GM11168 (cell line): Measurements from ENCODE around the gene LRRC59.

Experiments used
- in situ Hi-C: fragments of 300-500 bp; cut with MboI; formaldehyde crosslinking; loops from one replicate; pipeline ENCODE4 v1.12.0; 2022; ENCODE audit warnings: low sequenced_read_pairs; ENCODE audit not compliant: unreplicated experiment

The LRRC59 gene

GRCh38 chr17:50389534-50389933 is 7.8 kb downstream of the LRRC59 start:
- in situ Hi-C loops: no loop called here

GRCh38 chr17:50388728-50389127 is 8.6 kb downstream of the LRRC59 start:
- in situ Hi-C loops: no loop called here

GRCh38 chr17:50386510-50386909 is 10.8 kb downstream of the LRRC59 start:
- in situ Hi-C loops: no loop called here

GRCh38 chr17:50382931-50383330 is 14.4 kb downstream of the LRRC59 start:
- in situ Hi-C loops: no loop called here

- in situ Hi-C loops: no loop called here
Measured at GRCh38 chr17:50381920-50382319, 15.4 kb downstream of the LRRC59 start.

GRCh38 chr17:50381260-50381815 is 16.0 kb downstream of the LRRC59 start:
- in situ Hi-C loops: no loop called here

GRCh38 chr17:50380369-50381259 is 16.7 kb downstream of the LRRC59 start:
- in situ Hi-C loops: no loop called here

- in situ Hi-C loops: no loop called here
Measured at GRCh38 chr17:50379351-50380132, 17.8 kb downstream of the LRRC59 start.

- in situ Hi-C loops: no loop called here
Measured at GRCh38 chr17:50375858-50376538, 21.3 kb downstream of the LRRC59 start.

- in situ Hi-C loops: no loop called here
Measured at GRCh38 chr17:50373705-50374104, 23.6 kb downstream of the LRRC59 start.

GRCh38 chr17:50372758-50373556 is 24.4 kb downstream of the LRRC59 start, which contains the start of the genes EME1 and MRPL27:
EME1 (plus strand) TSS chr17:50373229; CDS start chr17:50375209, 1,980 bp downstream.
MRPL27 (minus strand) TSS chr17:50373184; CDS start chr17:50373170, 14 bp downstream.
- in situ Hi-C loops: no loop called here

GRCh38 chr17:50372222-50372757 is 25.0 kb downstream of the LRRC59 start:
- in situ Hi-C loops: no loop called here

GRCh38 chr17:50371526-50371925 is 25.8 kb downstream of the LRRC59 start:
- in situ Hi-C loops: no loop called here

GRCh38 chr17:50370052-50370451 is 27.3 kb downstream of the LRRC59 start:
- in situ Hi-C loops: no loop called here

GRCh38 chr17:50367401-50367800 is 29.9 kb downstream of the LRRC59 start:
- in situ Hi-C loops: no loop called here

GRCh38 chr17:50365649-50366393 is 31.5 kb downstream of the LRRC59 start:
- in situ Hi-C loops: no loop called here

- in situ Hi-C loops: no loop called here
Measured at GRCh38 chr17:50365165-50365564, 32.2 kb downstream of the LRRC59 start.

GRCh38 chr17:50364715-50365114 is 32.6 kb downstream of the LRRC59 start:
- in situ Hi-C loops: no loop called here
